Suprapubic skin (tissue), 4 donors: ENCODE results near the gene ETV6.

Experiments used
- POLR2A ChIP-seq, 2 donors: fragments of 450-650 bp; IDR thresholded peaks; one replicate each; pipeline ENCODE4 v1.6.1; 2017; ENCODE audit warnings: antibody characterized with exemption in 2 of 2, mild to moderate bottlenecking in 2 of 2, moderate library complexity in 2 of 2
- POLR2AphosphoS5 ChIP-seq, 3 donors: sonication (generic); formaldehyde crosslinking; IDR thresholded peaks; one replicate each; pipeline ENCODE4 v1.6.1; 2017; ENCODE audit warnings: antibody characterized with exemption in 3 of 3
- TF ChIP-seq, protein P1 (sequence below), 2 donors: fragments of 200-600 bp in 1 of 2; fragments of 450-650 bp in 1 of 2; sonication (generic) in 1 of 2; IDR thresholded peaks; one replicate each; pipeline ENCODE4 v1.5.1; 2016 to 2019; ENCODE audit warnings: antibody characterized with exemption in 2 of 2, mild to moderate bottlenecking in 1 of 2, moderate library complexity in 1 of 2

DNA sequence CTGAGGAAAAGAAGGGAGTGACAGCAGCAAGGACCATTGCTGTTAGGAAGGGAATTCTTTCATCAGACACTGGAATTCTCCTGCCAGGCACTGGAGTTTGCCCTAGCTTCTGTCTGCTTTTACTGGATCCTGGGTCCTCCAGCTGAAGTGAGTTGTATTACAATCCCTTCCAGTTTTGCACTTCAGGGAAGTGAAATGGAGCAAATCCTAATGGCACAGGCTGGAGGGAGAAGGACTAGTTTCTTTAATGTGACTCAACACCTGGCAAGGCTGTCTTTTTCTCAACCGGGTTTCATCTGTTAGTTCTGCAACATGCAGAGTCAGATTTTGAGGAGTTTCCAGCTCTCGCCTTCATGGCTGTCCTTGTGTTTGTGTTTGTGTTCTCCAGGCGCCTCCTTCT lies 45.8 kb downstream of the ETV6 start:
- TF ChIP-seq, protein P1, sequence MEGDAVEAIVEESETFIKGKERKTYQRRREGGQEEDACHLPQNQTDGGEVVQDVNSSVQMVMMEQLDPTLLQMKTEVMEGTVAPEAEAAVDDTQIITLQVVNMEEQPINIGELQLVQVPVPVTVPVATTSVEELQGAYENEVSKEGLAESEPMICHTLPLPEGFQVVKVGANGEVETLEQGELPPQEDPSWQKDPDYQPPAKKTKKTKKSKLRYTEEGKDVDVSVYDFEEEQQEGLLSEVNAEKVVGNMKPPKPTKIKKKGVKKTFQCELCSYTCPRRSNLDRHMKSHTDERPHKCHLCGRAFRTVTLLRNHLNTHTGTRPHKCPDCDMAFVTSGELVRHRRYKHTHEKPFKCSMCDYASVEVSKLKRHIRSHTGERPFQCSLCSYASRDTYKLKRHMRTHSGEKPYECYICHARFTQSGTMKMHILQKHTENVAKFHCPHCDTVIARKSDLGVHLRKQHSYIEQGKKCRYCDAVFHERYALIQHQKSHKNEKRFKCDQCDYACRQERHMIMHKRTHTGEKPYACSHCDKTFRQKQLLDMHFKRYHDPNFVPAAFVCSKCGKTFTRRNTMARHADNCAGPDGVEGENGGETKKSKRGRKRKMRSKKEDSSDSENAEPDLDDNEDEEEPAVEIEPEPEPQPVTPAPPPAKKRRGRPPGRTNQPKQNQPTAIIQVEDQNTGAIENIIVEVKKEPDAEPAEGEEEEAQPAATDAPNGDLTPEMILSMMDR (IDR thresholded peaks at IDR 0.05): no peak
- TF ChIP-seq POLR2AphosphoS5 (IDR thresholded peaks at IDR 0.05): no peak
- TF ChIP-seq POLR2A (IDR thresholded peaks at IDR 0.05): no peak
